Measurements from ENCODE around the gene LYST. TPM values are rescaled to one million over a fixed set of nuclear protein-coding genes. Genes with fewer than 3 reads are reported as not detected.

Gene LYST
- total and polyA plus RNA-seq, 2 donors (not counting 1 experiment from before 2014, with no cell fraction given) = 7.5 to 50.2 TPM

DNA sequence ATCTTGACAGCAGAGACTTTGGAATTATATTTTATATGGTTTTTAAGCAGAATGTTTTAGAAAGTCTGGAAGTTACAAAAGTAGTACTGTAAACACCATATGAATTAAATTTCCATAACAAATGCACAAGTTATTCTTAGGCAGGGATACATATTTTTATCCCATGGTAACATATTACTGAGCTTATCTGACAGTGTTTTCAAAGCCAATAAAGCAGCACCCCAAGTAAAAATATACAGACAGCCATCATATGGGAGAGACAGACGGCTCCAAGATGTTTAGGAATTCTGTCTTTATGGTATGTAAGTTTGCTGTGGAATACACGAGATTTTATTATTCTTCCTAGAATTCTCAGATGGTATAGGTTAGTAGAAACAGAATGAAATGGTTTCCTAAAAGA, 205.1 kb downstream of the LYST start:
- Histone ChIP-seq H3K4me2 (ENCODE audit: extremely low read depth, insufficient read depth, low read length) (no peak overlapping the region), H4K20me1 (ENCODE audit: control insufficient read depth, extremely low read depth, insufficient read depth, low read length) (no peaks in the 10 kb centered on the region), H2AFZ (ENCODE audit: low read length) (no peak overlapping the region), H3K4me1 (ENCODE audit: control insufficient read depth, extremely low read depth, insufficient read depth, low read length) (no peaks in the 10 kb centered on the region), H3K36me3 (ENCODE audit: control insufficient read depth, insufficient read depth, low read length) (no peaks in the 10 kb centered on the region), H3K9me3 (ENCODE audit: control insufficient read depth, insufficient read depth, low read depth, low read length) (no peaks in the 10 kb centered on the region), H3K4me3 (replicated peaks in 1 of 4; ENCODE audit: control extremely low read depth in 1 of 4, insufficient read depth in 1 of 4, low read depth in 3 of 4, low read length in 4 of 4) (no peak overlapping the region), H3K79me2 (ENCODE audit: control insufficient read depth, insufficient read depth, low read length) (no peaks in the 10 kb centered on the region), H3K9ac (ENCODE audit: insufficient read depth, low read length) (no peak overlapping the region), H3K27ac (ENCODE audit: insufficient read depth, low read length) (no peak overlapping the region), H3K27me3 (ENCODE audit: control insufficient read depth, insufficient read depth, low read length) (no peaks in the 10 kb centered on the region)
- TF ChIP-seq, protein P1, sequence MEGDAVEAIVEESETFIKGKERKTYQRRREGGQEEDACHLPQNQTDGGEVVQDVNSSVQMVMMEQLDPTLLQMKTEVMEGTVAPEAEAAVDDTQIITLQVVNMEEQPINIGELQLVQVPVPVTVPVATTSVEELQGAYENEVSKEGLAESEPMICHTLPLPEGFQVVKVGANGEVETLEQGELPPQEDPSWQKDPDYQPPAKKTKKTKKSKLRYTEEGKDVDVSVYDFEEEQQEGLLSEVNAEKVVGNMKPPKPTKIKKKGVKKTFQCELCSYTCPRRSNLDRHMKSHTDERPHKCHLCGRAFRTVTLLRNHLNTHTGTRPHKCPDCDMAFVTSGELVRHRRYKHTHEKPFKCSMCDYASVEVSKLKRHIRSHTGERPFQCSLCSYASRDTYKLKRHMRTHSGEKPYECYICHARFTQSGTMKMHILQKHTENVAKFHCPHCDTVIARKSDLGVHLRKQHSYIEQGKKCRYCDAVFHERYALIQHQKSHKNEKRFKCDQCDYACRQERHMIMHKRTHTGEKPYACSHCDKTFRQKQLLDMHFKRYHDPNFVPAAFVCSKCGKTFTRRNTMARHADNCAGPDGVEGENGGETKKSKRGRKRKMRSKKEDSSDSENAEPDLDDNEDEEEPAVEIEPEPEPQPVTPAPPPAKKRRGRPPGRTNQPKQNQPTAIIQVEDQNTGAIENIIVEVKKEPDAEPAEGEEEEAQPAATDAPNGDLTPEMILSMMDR (conservative IDR thresholded peaks at IDR 0.05 in 1 of 2, IDR thresholded peaks at IDR 0.05 in 1 of 2; ENCODE audit: low read depth in 1 of 2, low read length in 2 of 2) = no peak
- TF ChIP-seq EZH2 (IDR thresholded peaks at IDR 0.05; ENCODE audit: low read length, missing control alignments) = no peak
- no peak for DNase-seq (ENCODE audit: low read depth in 2 of 2)

GRCh38 chr1:235659186-235659771, 207.4 kb downstream of the LYST start:
- H3K4me2 ChIP-seq (ENCODE audit: extremely low read depth, insufficient read depth, low read length) = no peak overlapping the region
- no peaks in the 10 kb centered on the region for H3K79me2 ChIP-seq (ENCODE audit: control insufficient read depth, insufficient read depth, low read length)
- no peaks in the 10 kb centered on the region for H3K27me3 ChIP-seq (ENCODE audit: control insufficient read depth, insufficient read depth, low read length)
- TF ChIP-seq, protein P1 (conservative IDR thresholded peaks at IDR 0.05 in 1 of 2, IDR thresholded peaks at IDR 0.05 in 1 of 2; ENCODE audit: low read depth in 1 of 2, low read length in 2 of 2) = no peak
- TF ChIP-seq EZH2 (IDR thresholded peaks at IDR 0.05; ENCODE audit: low read length, missing control alignments) = no peak
- H3K4me1 ChIP-seq (ENCODE audit: control insufficient read depth, extremely low read depth, insufficient read depth, low read length) = no peaks in the 10 kb centered on the region
- DNase-seq (ENCODE audit: low read depth in 2 of 2) = no peak
- no peak overlapping the region for H3K4me3 ChIP-seq (replicated peaks in 1 of 4; ENCODE audit: control extremely low read depth in 1 of 4, insufficient read depth in 1 of 4, low read depth in 3 of 4, low read length in 4 of 4)
- H4K20me1 ChIP-seq (ENCODE audit: control insufficient read depth, extremely low read depth, insufficient read depth, low read length) = no peaks in the 10 kb centered on the region
- H3K27ac ChIP-seq (ENCODE audit: insufficient read depth, low read length) = no peak overlapping the region
- no peak overlapping the region for H3K9ac ChIP-seq (ENCODE audit: insufficient read depth, low read length)
- H2AFZ ChIP-seq (ENCODE audit: low read length) = no peak overlapping the region
- no peaks in the 10 kb centered on the region for H3K36me3 ChIP-seq (ENCODE audit: control insufficient read depth, insufficient read depth, low read length)
- H3K9me3 ChIP-seq (ENCODE audit: control insufficient read depth, insufficient read depth, low read depth, low read length) = no peaks in the 10 kb centered on the region

- Histone ChIP-seq H4K20me1 (ENCODE audit: control insufficient read depth, extremely low read depth, insufficient read depth, low read length) (no peaks in the 10 kb centered on the region), H2AFZ (ENCODE audit: low read length) (no peak overlapping the region), H3K27me3 (ENCODE audit: control insufficient read depth, insufficient read depth, low read length) (peaks cover 2% of the 10 kb centered on the region), H3K4me3 (replicated peaks in 1 of 4; ENCODE audit: control extremely low read depth in 1 of 4, insufficient read depth in 1 of 4, low read depth in 3 of 4, low read length in 4 of 4) (no peak overlapping the region), H3K9me3 (ENCODE audit: control insufficient read depth, insufficient read depth, low read depth, low read length) (no peaks in the 10 kb centered on the region), H3K4me2 (ENCODE audit: extremely low read depth, insufficient read depth, low read length) (no peak overlapping the region), H3K36me3 (ENCODE audit: control insufficient read depth, insufficient read depth, low read length) (no peaks in the 10 kb centered on the region), H3K4me1 (ENCODE audit: control insufficient read depth, extremely low read depth, insufficient read depth, low read length) (no peaks in the 10 kb centered on the region), H3K9ac (ENCODE audit: insufficient read depth, low read length) (no peak overlapping the region), H3K27ac (ENCODE audit: insufficient read depth, low read length) (no peak overlapping the region), H3K79me2 (ENCODE audit: control insufficient read depth, insufficient read depth, low read length) (no peaks in the 10 kb centered on the region)
- DNase-seq (ENCODE audit: low read depth in 2 of 2) = no peak
- no peak for TF ChIP-seq EZH2 (IDR thresholded peaks at IDR 0.05; ENCODE audit: low read length, missing control alignments)
- TF ChIP-seq, protein P1 (conservative IDR thresholded peaks at IDR 0.05 in 1 of 2, IDR thresholded peaks at IDR 0.05 in 1 of 2; ENCODE audit: low read depth in 1 of 2, low read length in 2 of 2) = no peak
Measured at GRCh38 chr1:235657747-235658526, 208.8 kb downstream of the LYST start.

Measured in fibroblast of lung (primary cell).